ENCODE results near the gene RNH1.

Gene RNH1

DNA sequence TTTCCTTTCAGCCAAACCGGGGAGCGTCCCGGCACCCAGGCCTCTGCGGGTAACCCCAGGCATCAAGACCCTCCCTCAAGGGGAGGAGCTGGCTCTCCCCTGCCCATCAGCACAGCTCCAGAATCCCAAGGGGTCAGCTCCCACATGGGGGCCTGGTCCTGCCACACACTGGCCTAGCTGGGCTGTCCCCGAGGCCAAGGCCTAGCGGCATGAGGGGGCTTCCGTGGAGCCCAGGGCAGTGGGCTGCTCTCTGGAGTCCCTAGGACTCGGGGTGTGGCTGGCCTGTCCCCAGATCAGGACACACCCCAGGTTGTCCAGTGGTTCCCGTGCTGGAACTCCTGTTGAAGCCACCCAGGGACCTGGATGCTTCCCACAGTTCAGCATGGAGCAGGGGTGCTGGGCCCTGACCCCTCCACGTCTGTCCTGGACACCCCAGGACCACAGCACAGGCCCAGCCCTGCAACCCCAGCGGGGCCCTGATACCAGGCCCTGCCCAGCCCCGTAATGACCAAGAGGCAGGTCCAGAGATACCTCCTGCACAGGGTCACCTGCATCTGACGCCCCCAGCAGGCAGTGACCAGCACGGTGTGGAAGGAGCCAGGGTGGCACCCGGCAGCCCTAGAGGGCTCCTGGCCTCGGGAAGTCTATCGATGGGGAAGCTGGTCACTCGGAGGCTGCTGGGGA lies 22.8 kb upstream of the RNH1 start:
- in situ Hi-C loops (cut with HindIII; ENCODE audit: low sequenced_read_pairs) = no loop called here
- H3K4me3 ChIP-seq (ENCODE audit: low read depth, low read length) = no peak overlapping the region
- no peak for DNase-seq (ENCODE audit: low read depth, low spot score)
- TF ChIP-seq, protein P1, sequence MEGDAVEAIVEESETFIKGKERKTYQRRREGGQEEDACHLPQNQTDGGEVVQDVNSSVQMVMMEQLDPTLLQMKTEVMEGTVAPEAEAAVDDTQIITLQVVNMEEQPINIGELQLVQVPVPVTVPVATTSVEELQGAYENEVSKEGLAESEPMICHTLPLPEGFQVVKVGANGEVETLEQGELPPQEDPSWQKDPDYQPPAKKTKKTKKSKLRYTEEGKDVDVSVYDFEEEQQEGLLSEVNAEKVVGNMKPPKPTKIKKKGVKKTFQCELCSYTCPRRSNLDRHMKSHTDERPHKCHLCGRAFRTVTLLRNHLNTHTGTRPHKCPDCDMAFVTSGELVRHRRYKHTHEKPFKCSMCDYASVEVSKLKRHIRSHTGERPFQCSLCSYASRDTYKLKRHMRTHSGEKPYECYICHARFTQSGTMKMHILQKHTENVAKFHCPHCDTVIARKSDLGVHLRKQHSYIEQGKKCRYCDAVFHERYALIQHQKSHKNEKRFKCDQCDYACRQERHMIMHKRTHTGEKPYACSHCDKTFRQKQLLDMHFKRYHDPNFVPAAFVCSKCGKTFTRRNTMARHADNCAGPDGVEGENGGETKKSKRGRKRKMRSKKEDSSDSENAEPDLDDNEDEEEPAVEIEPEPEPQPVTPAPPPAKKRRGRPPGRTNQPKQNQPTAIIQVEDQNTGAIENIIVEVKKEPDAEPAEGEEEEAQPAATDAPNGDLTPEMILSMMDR (IDR thresholded peaks at IDR 0.05; ENCODE audit: low read depth, low read length) = no peak

DNA sequence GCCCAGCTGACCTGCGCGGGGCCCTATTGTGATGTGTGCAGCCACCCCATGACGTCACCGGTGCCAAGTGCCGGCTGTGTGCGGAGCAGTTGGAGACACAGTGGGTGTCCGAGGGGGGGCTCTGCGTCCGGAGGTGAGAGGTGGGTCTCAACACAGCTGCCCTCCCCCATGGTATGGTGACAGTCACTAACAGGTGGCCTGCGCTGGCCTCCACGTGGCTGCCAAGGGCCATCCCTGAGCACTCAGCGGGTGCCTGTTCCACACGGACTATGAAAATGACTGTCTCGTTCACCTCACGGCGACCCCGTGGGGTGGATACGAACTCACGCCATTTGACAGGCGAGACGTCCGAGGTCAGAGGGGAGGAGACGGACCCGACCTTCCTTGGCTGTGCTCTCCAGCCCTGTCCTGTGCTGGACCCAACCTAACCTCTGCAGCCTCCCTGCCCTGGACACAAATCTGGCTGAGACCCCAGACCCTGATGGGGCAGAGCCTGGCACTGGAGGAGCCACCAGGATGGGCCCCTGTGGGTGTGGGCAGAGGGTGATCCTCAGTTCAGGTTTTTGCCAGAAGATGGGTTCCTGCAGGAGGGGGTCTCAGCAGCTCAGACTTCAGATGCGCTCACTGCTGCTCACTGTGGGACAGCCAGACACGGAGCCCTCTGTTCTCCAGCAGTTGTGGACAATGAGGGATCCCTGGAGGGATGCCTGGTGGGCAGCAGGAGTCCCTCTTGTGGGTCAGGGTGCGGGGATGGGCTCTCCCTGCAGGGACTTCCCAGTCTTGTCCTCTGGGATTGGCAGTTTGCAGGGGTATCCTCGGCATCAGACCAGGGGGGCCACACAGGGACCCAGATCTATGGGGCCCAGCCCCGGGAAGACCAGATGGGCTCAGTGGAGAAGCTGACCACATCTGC lies 22.0 kb upstream of the RNH1 start:
- TF ChIP-seq, protein P1 (IDR thresholded peaks at IDR 0.05; ENCODE audit: low read depth, low read length) = no peak
- in situ Hi-C loops (cut with HindIII; ENCODE audit: low sequenced_read_pairs) = no loop called here
- DNase-seq (ENCODE audit: low read depth, low spot score) = no peak
- no peak overlapping the region for H3K4me3 ChIP-seq (ENCODE audit: low read depth, low read length)

DNA sequence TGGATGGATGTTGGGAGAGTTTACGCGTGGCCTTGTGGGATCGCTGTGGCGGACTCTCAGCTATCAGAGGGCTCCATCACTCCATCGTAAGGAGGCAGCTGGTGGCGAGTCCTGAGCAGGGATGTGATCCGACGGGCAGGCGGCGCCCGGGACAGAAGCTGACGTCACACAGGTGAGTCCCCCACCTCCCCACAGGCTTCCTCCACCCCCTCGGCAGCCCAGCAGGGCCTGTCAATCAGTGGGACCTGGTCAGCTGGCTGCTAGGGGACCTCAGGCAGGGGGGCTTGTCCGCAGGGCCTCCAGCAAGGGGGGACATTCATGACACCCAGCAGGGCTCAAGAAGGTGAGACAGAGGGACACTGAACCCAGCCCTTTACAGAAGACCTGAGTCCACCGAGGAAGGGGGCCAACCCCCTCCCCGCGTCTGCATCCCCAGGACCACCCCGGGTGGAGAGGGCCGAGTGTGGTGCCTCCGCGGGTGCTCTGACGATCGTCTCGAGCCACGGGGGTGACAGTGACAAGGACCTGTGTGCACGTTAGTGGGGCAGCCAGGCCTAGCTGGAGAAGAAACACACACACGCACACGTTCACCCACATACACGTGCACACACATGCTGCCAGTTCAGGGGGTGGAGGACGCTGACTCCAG lies 21.2 kb upstream of the RNH1 start:
- no peak overlapping the region for H3K4me3 ChIP-seq (ENCODE audit: low read depth, low read length)
- in situ Hi-C loops (cut with HindIII; ENCODE audit: low sequenced_read_pairs) = no loop called here
- DNase-seq (ENCODE audit: low read depth, low spot score) = no peak
- TF ChIP-seq, protein P1 (IDR thresholded peaks at IDR 0.05; ENCODE audit: low read depth, low read length) = no peak

DNA sequence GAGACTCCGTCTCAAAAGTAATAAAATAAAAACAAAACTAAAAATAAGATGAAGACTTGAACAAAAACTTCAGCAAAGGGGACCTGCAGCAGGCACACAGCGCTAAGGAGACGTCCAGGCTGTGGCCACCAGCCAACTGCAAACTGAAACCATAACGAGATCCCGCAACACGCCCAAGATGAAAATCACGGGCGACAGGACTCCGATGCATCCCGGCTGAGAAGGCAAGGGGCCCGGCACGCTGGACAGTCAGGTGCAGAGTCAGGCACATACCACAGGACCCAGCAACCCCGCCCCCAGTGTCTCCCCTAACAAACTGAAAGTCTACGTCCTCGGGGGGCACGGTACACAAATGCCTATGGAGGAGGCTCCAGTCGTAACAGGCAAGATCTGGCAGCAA lies 19.1 kb upstream of the RNH1 start:
- H3K4me3 ChIP-seq (ENCODE audit: low read depth, low read length) = no peak overlapping the region
- no peak for DNase-seq (ENCODE audit: low read depth, low spot score)
- TF ChIP-seq, protein P1 (IDR thresholded peaks at IDR 0.05; ENCODE audit: low read depth, low read length) = no peak
- in situ Hi-C loops (cut with HindIII; ENCODE audit: low sequenced_read_pairs) = no loop called here

DNA sequence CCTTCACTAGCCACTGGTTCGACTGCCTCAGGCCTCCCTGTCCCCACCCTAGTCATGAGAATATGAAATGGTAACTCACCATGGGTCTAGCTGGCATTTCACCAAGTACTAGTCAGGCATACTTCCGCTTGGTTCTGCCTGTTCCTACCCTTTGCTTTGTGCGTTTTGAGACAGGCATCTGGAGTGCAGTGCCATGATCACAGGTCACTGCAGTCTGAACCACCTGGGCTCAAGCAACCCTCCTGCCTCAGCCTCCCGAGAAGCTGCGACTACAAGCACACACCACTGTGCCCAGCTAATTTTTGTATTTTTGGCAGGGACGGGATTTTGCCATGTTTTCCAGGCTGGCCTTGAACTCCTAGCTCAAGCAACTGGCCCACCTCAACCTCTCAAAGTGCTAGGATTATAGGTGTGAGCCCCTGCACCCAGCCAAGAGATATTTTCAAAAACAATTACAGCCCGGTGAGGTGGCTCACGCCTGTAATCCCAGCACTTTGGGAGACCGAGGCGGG lies 14.2 kb upstream of the RNH1 start:
- TF ChIP-seq, protein P1 (IDR thresholded peaks at IDR 0.05; ENCODE audit: low read depth, low read length) = no peak
- no peak overlapping the region for H3K4me3 ChIP-seq (ENCODE audit: low read depth, low read length)
- in situ Hi-C loops (cut with HindIII; ENCODE audit: low sequenced_read_pairs) = no loop called here
- no peak for DNase-seq (ENCODE audit: low read depth, low spot score)

DNA sequence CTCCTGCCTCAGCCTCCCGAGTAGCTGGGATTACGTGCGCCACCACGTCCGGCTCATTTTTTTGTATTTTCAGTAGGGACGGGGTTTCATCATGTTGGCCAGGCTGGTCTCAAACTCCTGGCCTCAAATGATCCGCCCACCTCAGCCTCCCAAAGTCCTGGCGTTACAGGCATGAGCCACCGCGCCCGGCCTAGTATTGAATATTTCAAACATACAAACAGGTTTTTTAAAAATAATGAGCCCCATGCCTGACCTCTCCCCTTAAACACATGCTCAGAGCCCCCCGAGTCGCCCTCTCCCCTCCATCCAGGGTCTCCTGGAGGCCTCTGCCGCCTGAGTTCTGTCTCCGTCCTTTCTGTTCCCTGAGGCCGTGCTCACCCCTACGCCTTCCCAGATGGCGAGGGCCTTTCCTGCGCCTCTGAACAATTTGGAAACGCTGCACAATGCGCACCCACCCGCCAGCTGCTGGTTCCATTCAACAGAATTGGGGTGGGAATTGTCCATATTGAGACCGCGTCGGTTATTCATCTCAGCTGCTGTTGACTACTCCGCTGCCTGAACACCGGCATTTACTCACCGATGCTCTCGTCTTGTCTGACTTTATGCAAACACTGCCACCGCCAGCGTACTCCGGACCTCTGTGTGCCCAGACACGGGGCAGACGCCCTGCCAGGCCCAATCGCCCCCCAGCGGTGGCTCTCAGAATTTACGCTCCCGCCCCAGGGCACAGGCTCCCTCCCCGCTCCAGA lies 13.6 kb upstream of the RNH1 start:
- DNase-seq (ENCODE audit: low read depth, low spot score) = no peak
- TF ChIP-seq, protein P1 (IDR thresholded peaks at IDR 0.05; ENCODE audit: low read depth, low read length) = no peak
- in situ Hi-C loops (cut with HindIII; ENCODE audit: low sequenced_read_pairs) = no loop called here
- H3K4me3 ChIP-seq (ENCODE audit: low read depth, low read length) = no peak overlapping the region

Measured in astrocyte of the spinal cord (primary cell).